Nephron (organoid): ENCODE measurements around the gene BCS1L.
A peak's percentile ranks its signal among the peaks of the same experiment; 100 is the strongest.

Experiments
- H3K27ac Mint-ChIP-seq, 3 experiments: 2 replicates each; pipeline ENCODE4 v1.8.0; 2020; ENCODE audit warnings: mixed read lengths in 3 of 3, mild to moderate bottlenecking in 2 of 3, moderate library complexity in 1 of 3
- H3K27me3 Mint-ChIP-seq: 2 replicates; pipeline ENCODE4 v1.8.0; 2021; ENCODE audit warnings: low read depth, mild to moderate bottlenecking, moderate library complexity, mixed read lengths
- H3K36me3 Mint-ChIP-seq: 2 replicates; pipeline ENCODE4 v1.8.0; 2020; ENCODE audit warnings: low read depth, mixed read lengths
- H3K4me1 Mint-ChIP-seq: 2 replicates; pipeline ENCODE4 v1.8.0; 2020; ENCODE audit warnings: mixed read lengths
- H3K4me3 Mint-ChIP-seq, 3 experiments: 2 replicates each; pipeline ENCODE4 v1.8.0; 2020; ENCODE audit warnings: mild to moderate bottlenecking in 3 of 3, mixed read lengths in 3 of 3, moderate library complexity in 2 of 3
- H3K9me3 Mint-ChIP-seq: 2 replicates; pipeline ENCODE4 v1.8.0; 2020; ENCODE audit warnings: mixed read lengths
- TF ChIP-seq, protein P1 (sequence below), 3 experiments: fragments of 200-600 bp; sonication (generic); IDR thresholded peaks; one replicate each; pipeline ENCODE4 v1.5.0; 2021; ENCODE audit warnings: antibody characterized with exemption in 3 of 3; ENCODE audit not compliant: unreplicated experiment in 3 of 3

BCS1L gene

DNA sequence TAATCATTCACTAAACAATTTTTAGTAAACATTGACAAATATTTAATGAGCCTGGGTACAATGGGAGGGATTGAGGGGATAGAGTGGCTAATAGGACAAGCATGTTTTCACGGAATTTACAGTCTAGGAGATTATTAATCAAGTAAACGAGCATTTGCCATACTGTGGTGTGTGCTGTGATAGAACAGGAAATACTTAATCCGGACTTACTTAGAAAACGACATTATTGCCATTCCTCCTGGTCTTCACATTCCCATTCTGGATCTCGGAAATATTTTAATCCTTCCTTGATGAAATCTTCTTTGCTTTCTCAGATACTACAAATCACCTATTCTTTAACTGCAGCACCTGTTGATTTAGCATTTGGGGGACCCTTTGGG is 52.1 kb downstream of the BCS1L start:
- Mint-ChIP-seq H3K27ac (peak overlapping the region; percentile 87 to 97 (median 94)), H3K9me3 (no peaks in the 10 kb centered on the region), H3K27me3 (no peaks in the 10 kb centered on the region), H3K4me1 (peaks cover 5% of the 10 kb centered on the region), H3K4me3 (peak overlapping the region; percentile 97 to 99 (median 98)), H3K36me3 (peaks cover 10% of the 10 kb centered on the region)
- TF ChIP-seq, protein P1, sequence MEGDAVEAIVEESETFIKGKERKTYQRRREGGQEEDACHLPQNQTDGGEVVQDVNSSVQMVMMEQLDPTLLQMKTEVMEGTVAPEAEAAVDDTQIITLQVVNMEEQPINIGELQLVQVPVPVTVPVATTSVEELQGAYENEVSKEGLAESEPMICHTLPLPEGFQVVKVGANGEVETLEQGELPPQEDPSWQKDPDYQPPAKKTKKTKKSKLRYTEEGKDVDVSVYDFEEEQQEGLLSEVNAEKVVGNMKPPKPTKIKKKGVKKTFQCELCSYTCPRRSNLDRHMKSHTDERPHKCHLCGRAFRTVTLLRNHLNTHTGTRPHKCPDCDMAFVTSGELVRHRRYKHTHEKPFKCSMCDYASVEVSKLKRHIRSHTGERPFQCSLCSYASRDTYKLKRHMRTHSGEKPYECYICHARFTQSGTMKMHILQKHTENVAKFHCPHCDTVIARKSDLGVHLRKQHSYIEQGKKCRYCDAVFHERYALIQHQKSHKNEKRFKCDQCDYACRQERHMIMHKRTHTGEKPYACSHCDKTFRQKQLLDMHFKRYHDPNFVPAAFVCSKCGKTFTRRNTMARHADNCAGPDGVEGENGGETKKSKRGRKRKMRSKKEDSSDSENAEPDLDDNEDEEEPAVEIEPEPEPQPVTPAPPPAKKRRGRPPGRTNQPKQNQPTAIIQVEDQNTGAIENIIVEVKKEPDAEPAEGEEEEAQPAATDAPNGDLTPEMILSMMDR (IDR thresholded peaks at IDR 0.05; ENCODE audit: unreplicated experiment in 3 of 3), result no peak
